H1 (cell line): ENCODE results near the gene PPP1R3F. TPM values are rescaled to one million over a fixed set of nuclear protein-coding genes. Genes with fewer than 3 reads are reported as not detected.

ENCODE experiments used
- CTCF ChIA-PET: fragments of 300-600 bp; sonication (Branson Sonifier 250); formaldehyde crosslinking; loops from one replicate; lab custom pipeline; 2021; ENCODE audit not compliant: partially characterized antibody; lab: Charles Lee
- POLR2A ChIA-PET: fragments of 300-600 bp; sonication (Branson Sonifier 250); formaldehyde crosslinking; loops from one replicate; lab custom pipeline; 2021; ENCODE audit warnings: inconsistent platforms; ENCODE audit not compliant: partially characterized antibody; lab: Charles Lee
- DNase-seq, 2 experiments: peaks; one replicate each; pipeline versions ENCODE4 v3.0.0 to v3.0.0-alpha.2; 2010 to 2022; ENCODE audit warnings: low spot score in 2 of 2, low read depth in 1 of 2, mixed read lengths in 1 of 2
- FAIRE-seq: peaks from 2 replicates; lab custom pipeline; 2011; peaks lifted over from hg19 to GRCh38; lab: Jason Lieb, UNC
- H2AFZ ChIP-seq: 2 replicates; pipeline ENCODE4 v1.8.1; 2012; ENCODE audit warnings: low read length, inconsistent platforms
- H2AK5ac ChIP-seq: 2 replicates; pipeline ENCODE4 v1.6.1; 2013; ENCODE audit warnings: low read depth, low read length
- H2BK120ac ChIP-seq: replicated peaks from 2 replicates; pipeline ENCODE3; 2013; ENCODE audit warnings: low read depth, low read length, inconsistent platforms
- H2BK12ac ChIP-seq: 2 replicates; pipeline ENCODE4 v1.6.1; 2013; ENCODE audit warnings: low read depth, low read length
- H2BK15ac ChIP-seq: 2 replicates; pipeline ENCODE4 v1.6.1; 2013; ENCODE audit warnings: low read length
- H2BK20ac ChIP-seq: 2 replicates; pipeline ENCODE4 v1.6.1; 2013; ENCODE audit warnings: low read length
- H2BK5ac ChIP-seq: 2 replicates; pipeline ENCODE4 v1.6.1; 2013; ENCODE audit warnings: low read depth, low read length
- H3K14ac ChIP-seq: 2 replicates; pipeline ENCODE4 v1.6.1; 2013; ENCODE audit warnings: inconsistent platforms; ENCODE audit not compliant: insufficient read length
- H3K18ac ChIP-seq: 2 replicates; pipeline ENCODE4 v1.6.1; 2013; ENCODE audit warnings: low read length; ENCODE audit errors: extremely low read depth
- H3K23ac ChIP-seq: 2 replicates; pipeline ENCODE4 v1.6.1; 2013; ENCODE audit warnings: inconsistent platforms; ENCODE audit not compliant: insufficient read length
- H3K23me2 ChIP-seq: 2 replicates; pipeline ENCODE4 v1.6.1; 2013; ENCODE audit warnings: low read depth, low read length
- H3K27ac ChIP-seq: 2 replicates; pipeline ENCODE4 v1.6.1; 2011; ENCODE audit warnings: low read depth, low read length, inconsistent platforms
- H3K27me3 ChIP-seq, 4 experiments: replicated peaks in 1 of 4; 1 replicate in 1 of 4; 2 replicates in 3 of 4; pipeline versions ENCODE4 v1.6.1 to v1.8.1; 2011 to 2013; ENCODE audit warnings: low read length in 3 of 4, mild to moderate bottlenecking in 3 of 4, inconsistent platforms in 2 of 4, mixed read lengths in 2 of 4, moderate library complexity in 1 of 4; ENCODE audit not compliant: control insufficient read depth in 3 of 4, insufficient read depth in 3 of 4; ENCODE audit errors: extremely low read depth in 1 of 4
- H3K36me3 ChIP-seq, 4 experiments: 2 replicates each; pipeline versions ENCODE4 v1.6.1 to v1.8.1; 2011 to 2013; ENCODE audit warnings: mild to moderate bottlenecking in 4 of 4, low read length in 3 of 4, moderate library complexity in 2 of 4, control low read depth in 1 of 4, inconsistent platforms in 1 of 4; ENCODE audit not compliant: insufficient read depth in 4 of 4, control insufficient read depth in 2 of 4
- H3K4ac ChIP-seq: replicated peaks from 2 replicates; pipeline ENCODE3; 2013; ENCODE audit warnings: low read length, low read depth, mixed read lengths, inconsistent platforms; ENCODE audit not compliant: insufficient read length
- H3K4me1 ChIP-seq, 4 experiments: replicated peaks in 1 of 4; 1 replicate in 1 of 4; 2 replicates in 3 of 4; pipeline versions ENCODE4 v1.6.1 to v1.8.1; 2011 to 2013; ENCODE audit warnings: low read length in 3 of 4, inconsistent platforms in 2 of 4, mixed read lengths in 1 of 4; ENCODE audit not compliant: insufficient read depth in 4 of 4, control insufficient read depth in 3 of 4
- H3K4me2 ChIP-seq, 2 experiments: 2 replicates each; pipeline versions ENCODE4 v1.6.1 to v1.8.1; 2011 to 2013; ENCODE audit warnings: low read depth in 2 of 2, low read length in 2 of 2, control low read depth in 1 of 2, inconsistent platforms in 1 of 2, mild to moderate bottlenecking in 1 of 2; ENCODE audit not compliant: insufficient read depth in 1 of 2
- H3K4me3 ChIP-seq, 4 experiments: fragments of 200-600, 300-600 bp in 1 of 4; sonication (generic), shearing (Covaris generic), sonication (Bioruptor Twin) in 1 of 4; 2 replicates each; pipeline versions ENCODE4 v1.5.1 to v1.8.1; 2011 to 2016; ENCODE audit warnings: low read length in 4 of 4, low read depth in 3 of 4, control low read depth in 2 of 4, inconsistent platforms in 2 of 4, mild to moderate bottlenecking in 2 of 4, mixed read lengths in 1 of 4, moderate library complexity in 1 of 4; ENCODE audit not compliant: insufficient read depth in 2 of 4; ENCODE audit errors: extremely low read depth in 1 of 4
- H3K56ac ChIP-seq: replicated peaks from 2 replicates; pipeline ENCODE3; 2013; ENCODE audit warnings: low read depth, mild to moderate bottlenecking, mixed read lengths, low read length, inconsistent platforms; ENCODE audit not compliant: insufficient read length
- H3K79me1 ChIP-seq: 2 replicates; pipeline ENCODE4 v1.6.1; 2013; ENCODE audit warnings: low read depth, low read length, control low read depth
- H3K79me2 ChIP-seq, 2 experiments: 2 replicates each; pipeline versions ENCODE4 v1.6.1 to v1.8.1; 2012 to 2013; ENCODE audit warnings: low read length in 2 of 2, mild to moderate bottlenecking in 2 of 2, inconsistent platforms in 1 of 2; ENCODE audit not compliant: insufficient read depth in 2 of 2, control insufficient read depth in 1 of 2
- H3K9ac ChIP-seq, 4 experiments: replicated peaks in 1 of 4; 1 replicate in 1 of 4; 2 replicates in 3 of 4; pipeline versions ENCODE4 v1.6.1 to v1.8.1; 2011 to 2013; ENCODE audit warnings: low read depth in 3 of 4, low read length in 3 of 4, control low read depth in 2 of 4, mild to moderate bottlenecking in 2 of 4, moderate library complexity in 2 of 4, inconsistent platforms in 1 of 4; ENCODE audit errors: extremely low read depth in 1 of 4
- H3K9me3 ChIP-seq, 2 experiments: 2 replicates each; pipeline versions ENCODE4 v1.6.1 to v1.8.1; 2012 to 2013; ENCODE audit warnings: mild to moderate bottlenecking in 2 of 2, moderate library complexity in 2 of 2, control low read depth in 1 of 2, inconsistent platforms in 1 of 2, low read depth in 1 of 2, low read length in 1 of 2, mixed read lengths in 1 of 2; ENCODE audit not compliant: insufficient read depth in 2 of 2
- H4K20me1 ChIP-seq, 2 experiments: replicated peaks in 1 of 2; 2 replicates each; pipeline versions ENCODE3 to v1.8.1; 2011 to 2013; ENCODE audit warnings: inconsistent platforms in 2 of 2, low read length in 2 of 2, mild to moderate bottlenecking in 1 of 2; ENCODE audit not compliant: insufficient read depth in 2 of 2, control insufficient read depth in 1 of 2
- H4K5ac ChIP-seq: 2 replicates; pipeline ENCODE4 v1.6.1; 2013; ENCODE audit warnings: low read length, low read depth, mixed read lengths, inconsistent platforms; ENCODE audit not compliant: insufficient read length
- H4K8ac ChIP-seq: 2 replicates; pipeline ENCODE4 v1.8.0; 2013; ENCODE audit warnings: mild to moderate bottlenecking, moderate library complexity, low read length, inconsistent platforms; ENCODE audit not compliant: insufficient read depth; ENCODE audit errors: extremely low read depth
- H4K91ac ChIP-seq: replicated peaks from 2 replicates; pipeline ENCODE3; 2013; ENCODE audit warnings: low read length, mixed read lengths, inconsistent platforms; ENCODE audit not compliant: insufficient read length
- ATF2 ChIP-seq: IDR thresholded peaks from 2 replicates; pipeline ENCODE4 v1.6.1; 2012; ENCODE audit warnings: low read length, inconsistent platforms
- CREB1 ChIP-seq: IDR thresholded peaks from 2 replicates; pipeline ENCODE4 v1.6.1; 2012; ENCODE audit warnings: inconsistent platforms
- EGR1 ChIP-seq: IDR thresholded peaks from 2 replicates; pipeline ENCODE4 v1.6.1; 2011; ENCODE audit warnings: low read depth, low read length, borderline replicate concordance
- JUND ChIP-seq: IDR thresholded peaks from 2 replicates; pipeline ENCODE4 v1.6.1; 2011; ENCODE audit warnings: mild to moderate bottlenecking, improper control_type of control experiment, low read length
- KDM5A ChIP-seq: fragments of 200-600 bp; IDR thresholded peaks from 2 replicates; pipeline ENCODE4 v1.7.1; 2012; ENCODE audit warnings: mild to moderate bottlenecking, low read length, inconsistent platforms, mixed read lengths
- POLR2A ChIP-seq, 2 experiments: IDR thresholded peaks; 1 replicate in 1 of 2; 2 replicates in 1 of 2; pipeline ENCODE4 v1.6.1; 2011; ENCODE audit warnings: low read depth in 2 of 2, low read length in 2 of 2, mild to moderate bottlenecking in 2 of 2; ENCODE audit errors: control extremely low read depth in 1 of 2
- POLR2AphosphoS5 ChIP-seq: IDR thresholded peaks from 2 replicates; pipeline ENCODE4 v1.6.1; 2011; ENCODE audit warnings: low read depth, low read length
- RNF2 ChIP-seq: fragments of 200-900, 300-1000 bp; sonication (generic); IDR thresholded peaks from 2 replicates; pipeline ENCODE4 v1.7.1; 2016; ENCODE audit warnings: borderline replicate concordance, low read depth, mild to moderate bottlenecking, antibody characterized with exemption, low read length; ENCODE audit not compliant: poor library complexity, severe bottlenecking; ENCODE audit errors: missing control alignments
- SUZ12 ChIP-seq: fragments of 200-600 bp; sonication (generic); IDR thresholded peaks from 2 replicates; pipeline ENCODE4 v1.6.1; 2012; ENCODE audit warnings: mild to moderate bottlenecking, inconsistent platforms, low read length, moderate library complexity, mixed read lengths
- TAF7 ChIP-seq: optimal IDR thresholded peaks from 2 replicates; pipeline ENCODE3; 2011; ENCODE audit warnings: low read depth, mild to moderate bottlenecking, inconsistent platforms, low read length, moderate library complexity, borderline replicate concordance
- TCF12 ChIP-seq: IDR thresholded peaks from 2 replicates; pipeline ENCODE4 v1.6.1; 2011; ENCODE audit warnings: low read depth, mild to moderate bottlenecking, low read length
- WGBS, 2 experiments: shearing (Covaris generic) in 1 of 2; methylation state at CpG; one replicate each; pipeline versions ENCODE4 v1.1.6 to v1.1.7; 2013 to 2015; ENCODE audit warnings: low lambda C conversion rate in 2 of 2, mixed read lengths in 2 of 2, inconsistent platforms in 1 of 2, low coverage in 1 of 2, missing lambda C conversion rate in 1 of 2; ENCODE audit not compliant: insufficient replicate concordance in 2 of 2, insufficient coverage in 1 of 2, insufficient read length in 1 of 2; ENCODE audit errors: extremely low coverage in 1 of 2, missing lambda C conversion rate in 1 of 2; 5-methylcytosine and 5-hydroxymethylcytosine counted together
- polyA plus RNA-seq, 7 experiments: library from polyadenylated mRNA; depleted of rRNA in 3 of 7; stranded (reverse) in 5 of 7; unstranded in 2 of 7; fragments of >200 nt in 5 of 7; fragments of 200-250 nt in 2 of 7; gene quantifications; 1 replicate in 5 of 7; 2 replicates in 1 of 7; 4 replicates in 1 of 7; pipeline versions ENCODE4 v1.2.1 to v1.2.3, GENCODE V29; 2011 to 2013; ENCODE audit warnings: missing spikeins in 2 of 7, mixed read lengths in 2 of 7
- total RNA-seq: library from RNA; stranded (reverse); fragmentation: NEBNext Ultra II Directional; extraction: Animal tissue kit (Norgen Biotek cat#: 25700); gene quantifications from 2 replicates; pipeline ENCODE4 v1.2.1, GENCODE V29; 2021

Gene PPP1R3F
- total and polyA plus RNA-seq, 2 of the 8 experiments (the other 6 are each of a cell fraction or from before 2014, with no cell fraction given): 5.1 to 6.8 TPM

GRCh38 chrX:49247916-49248811, 21.4 kb upstream of the PPP1R3F start:
- WGBS, 2 experiments: 92% methylated on average over 6 of the region's 28 CpGs; no CpG with 5 or more reads in 1 of the 2 experiments
- H4K20me1 ChIP-seq: no peaks in the 10 kb centered on the region
- no peaks in the 10 kb centered on the region for H3K79me2 ChIP-seq
- no peak overlapping the region for H2AK5ac ChIP-seq
- no peak overlapping the region for H4K8ac ChIP-seq
- POLR2A ChIA-PET: interaction anchor here (1.1 kb wide), 1 partner anchor 9 kb away, joined by 3 read pairs; no protein-coding TSS in a partner anchor
- no peaks in the 10 kb centered on the region for H3K27me3 ChIP-seq
- no peaks in the 10 kb centered on the region; a peak in 1 of 8 replicates for H3K36me3 ChIP-seq
- H3K18ac ChIP-seq: no peak overlapping the region
- H4K91ac ChIP-seq: no peak overlapping the region
- H2AFZ ChIP-seq: no peak overlapping the region
- H2BK12ac ChIP-seq: no peak overlapping the region
- no peak overlapping the region for H2BK20ac ChIP-seq
- no peak overlapping the region for H3K4me3 ChIP-seq
- H3K9ac ChIP-seq: no peak overlapping the region
- no peak overlapping the region for H2BK120ac ChIP-seq
- DNase-seq (no peak), FAIRE-seq (no peak)
- no peak overlapping the region for H3K4ac ChIP-seq
- H4K5ac ChIP-seq: no peak overlapping the region
- H3K23me2 ChIP-seq: no peaks in the 10 kb centered on the region; the same call in 1 of the 2 replicates
- H3K4me2 ChIP-seq: no peak overlapping the region
- no peak overlapping the region for H3K27ac ChIP-seq
- no peak overlapping the region for H3K14ac ChIP-seq
- H3K23ac ChIP-seq: no peak overlapping the region
- H2BK15ac ChIP-seq: no peak overlapping the region
- no peaks in the 10 kb centered on the region for H3K4me1 ChIP-seq
- H2BK5ac ChIP-seq: no peak overlapping the region
- H3K56ac ChIP-seq: no peak overlapping the region
- H3K79me1 ChIP-seq: no peaks in the 10 kb centered on the region
- no peaks in the 10 kb centered on the region for H3K9me3 ChIP-seq
- CTCF ChIA-PET: interaction anchor here (1.4 kb wide), 1 partner anchor 55 kb away, joined by 4 read pairs; no protein-coding TSS in a partner anchor
- TF ChIP-seq RNF2 (no peak), SUZ12 (no peak), ATF2 (no peak), TCF12 (no peak), POLR2AphosphoS5 (no peak), JUND (no peak), TAF7 (no peak), EGR1 (no peak), KDM5A (no peak), CREB1 (no peak), POLR2A (IDR thresholded peaks at IDR 0.05; ENCODE audit: control extremely low read depth in 1 of 2, low read depth in 2 of 2, low read length in 2 of 2) (no peak)
